ENCODE results near the gene NME7. TPM values are rescaled to one million over a fixed set of nuclear protein-coding genes. Genes with fewer than 3 reads are reported as not detected.
A peak's percentile ranks its signal among the peaks of the same experiment; 100 is the strongest.

NME7 gene
- total and polyA plus RNA-seq, 7 donors: 4.4 to 39.9 (median 20.1) TPM

GRCh38 chr1:169091480-169091941 lies 276.1 kb downstream of the NME7 start:
- H3K4me3 ChIP-seq: no peak overlapping the region
- DNase-seq: no peak
- no peaks in the 10 kb centered on the region for H3K27me3 ChIP-seq
- WGBS, 2 donors: 90 to 93% methylated on average over 4 of the region's 4 CpGs
- H3K36me3 ChIP-seq: no peaks in the 10 kb centered on the region
- TF ChIP-seq, protein P1, sequence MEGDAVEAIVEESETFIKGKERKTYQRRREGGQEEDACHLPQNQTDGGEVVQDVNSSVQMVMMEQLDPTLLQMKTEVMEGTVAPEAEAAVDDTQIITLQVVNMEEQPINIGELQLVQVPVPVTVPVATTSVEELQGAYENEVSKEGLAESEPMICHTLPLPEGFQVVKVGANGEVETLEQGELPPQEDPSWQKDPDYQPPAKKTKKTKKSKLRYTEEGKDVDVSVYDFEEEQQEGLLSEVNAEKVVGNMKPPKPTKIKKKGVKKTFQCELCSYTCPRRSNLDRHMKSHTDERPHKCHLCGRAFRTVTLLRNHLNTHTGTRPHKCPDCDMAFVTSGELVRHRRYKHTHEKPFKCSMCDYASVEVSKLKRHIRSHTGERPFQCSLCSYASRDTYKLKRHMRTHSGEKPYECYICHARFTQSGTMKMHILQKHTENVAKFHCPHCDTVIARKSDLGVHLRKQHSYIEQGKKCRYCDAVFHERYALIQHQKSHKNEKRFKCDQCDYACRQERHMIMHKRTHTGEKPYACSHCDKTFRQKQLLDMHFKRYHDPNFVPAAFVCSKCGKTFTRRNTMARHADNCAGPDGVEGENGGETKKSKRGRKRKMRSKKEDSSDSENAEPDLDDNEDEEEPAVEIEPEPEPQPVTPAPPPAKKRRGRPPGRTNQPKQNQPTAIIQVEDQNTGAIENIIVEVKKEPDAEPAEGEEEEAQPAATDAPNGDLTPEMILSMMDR (IDR thresholded peaks at IDR 0.05): no peak
- TF ChIP-seq POLR2A (IDR thresholded peaks at IDR 0.05) (no peak), EP300 (IDR thresholded peaks at IDR 0.05) (no peak), POLR2AphosphoS5 (IDR thresholded peaks at IDR 0.05) (no peak)
- intact Hi-C loops (cut with DNase I): no loop called here
- no peak overlapping the region for H3K27ac ChIP-seq
- no peaks in the 10 kb centered on the region for H3K9me3 ChIP-seq
- peaks cover 0 to 22% (median 19%) of the 10 kb centered on the region in 4 donors for H3K4me1 ChIP-seq

- Histone ChIP-seq H3K36me3 (no peaks in the 10 kb centered on the region), H3K9me3 (no peaks in the 10 kb centered on the region), H3K4me3 (no peak overlapping the region), H3K27ac (no peak overlapping the region), H3K27me3 (no peaks in the 10 kb centered on the region), H3K4me1 (peaks cover 0 to 23% (median 20%) of the 10 kb centered on the region in 4 donors)
- 84 to 88% methylated on average over 4 of the region's 4 CpGs for WGBS, 2 donors
- no peak for TF ChIP-seq EP300 (IDR thresholded peaks at IDR 0.05)
- TF ChIP-seq POLR2A (IDR thresholded peaks at IDR 0.05): no peak
- TF ChIP-seq POLR2AphosphoS5 (IDR thresholded peaks at IDR 0.05): no peak
- TF ChIP-seq, protein P1 (IDR thresholded peaks at IDR 0.05): no peak
- intact Hi-C loops (cut with DNase I): no loop called here
- DNase-seq: no peak
Measured at GRCh38 chr1:169090900-169091311, 276.7 kb downstream of the NME7 start.

DNA sequence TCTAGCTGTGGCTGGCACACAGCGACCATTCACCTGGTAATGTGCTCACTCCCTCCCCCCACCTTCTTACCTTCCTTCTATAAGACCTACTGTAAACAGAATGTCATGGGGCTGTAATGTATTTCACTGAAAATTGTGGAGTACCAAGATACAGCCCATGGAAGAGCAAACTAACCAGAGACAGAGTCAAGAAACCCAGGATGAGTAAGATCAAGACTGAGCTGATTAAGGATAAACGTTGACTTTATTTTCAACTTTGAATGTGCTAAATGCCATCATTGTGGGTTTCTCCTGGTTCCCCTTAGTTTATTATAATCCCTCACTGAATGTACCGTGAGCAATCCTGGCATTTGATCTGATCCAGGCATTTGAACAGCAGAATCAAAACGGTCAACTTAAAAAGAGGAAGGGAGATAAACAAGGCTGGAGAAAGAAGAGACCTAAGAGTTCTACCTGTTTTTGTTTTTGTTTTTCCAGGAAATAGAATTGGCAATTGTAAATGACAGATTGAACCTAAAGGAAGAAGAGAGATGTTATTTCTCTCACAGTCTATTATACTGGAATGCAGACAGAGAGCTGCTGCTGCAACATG lies 277.2 kb downstream of the NME7 start:
- intact Hi-C loops (cut with DNase I): no loop called here
- Histone ChIP-seq H3K4me1 (peaks cover 0 to 23% (median 20%) of the 10 kb centered on the region in 4 donors), H3K27me3 (no peaks in the 10 kb centered on the region), H3K9me3 (no peaks in the 10 kb centered on the region), H3K4me3 (no peak overlapping the region), H3K36me3 (no peaks in the 10 kb centered on the region), H3K27ac (no peak overlapping the region)
- DNase-seq: no peak
- no peak for TF ChIP-seq POLR2AphosphoS5 (IDR thresholded peaks at IDR 0.05)
- TF ChIP-seq, protein P1 (IDR thresholded peaks at IDR 0.05): no peak
- no peak for TF ChIP-seq POLR2A (IDR thresholded peaks at IDR 0.05)
- no peak for TF ChIP-seq EP300 (IDR thresholded peaks at IDR 0.05)
- WGBS, 2 donors: 66 to 76% methylated on average over 4 of the region's 4 CpGs

- H3K9me3 ChIP-seq: no peaks in the 10 kb centered on the region
- peaks cover 0 to 23% (median 20%) of the 10 kb centered on the region in 4 donors for H3K4me1 ChIP-seq
- WGBS, 2 donors: 85 to 91% methylated on average over 2 of the region's 2 CpGs
- no peak for TF ChIP-seq POLR2AphosphoS5 (IDR thresholded peaks at IDR 0.05)
- TF ChIP-seq, protein P1 (IDR thresholded peaks at IDR 0.05): no peak
- no peak for TF ChIP-seq POLR2A (IDR thresholded peaks at IDR 0.05)
- TF ChIP-seq EP300 (IDR thresholded peaks at IDR 0.05): no peak
- no peak overlapping the region for H3K4me3 ChIP-seq
- intact Hi-C loops (cut with DNase I): no loop called here
- H3K36me3 ChIP-seq: no peaks in the 10 kb centered on the region
- H3K27me3 ChIP-seq: no peaks in the 10 kb centered on the region
- no peak overlapping the region for H3K27ac ChIP-seq
- no peak for DNase-seq
Measured at GRCh38 chr1:169089776-169090175, 277.8 kb downstream of the NME7 start.

- DNase-seq: no peak
- WGBS, 2 donors: 92 to 94% methylated on average over 4 of the region's 4 CpGs
- no peaks in the 10 kb centered on the region for H3K9me3 ChIP-seq
- intact Hi-C loops (cut with DNase I): no loop called here
- TF ChIP-seq POLR2AphosphoS5 (IDR thresholded peaks at IDR 0.05): no peak
- TF ChIP-seq POLR2A (IDR thresholded peaks at IDR 0.05): no peak
- TF ChIP-seq, protein P1 (IDR thresholded peaks at IDR 0.05): no peak
- no peak for TF ChIP-seq EP300 (IDR thresholded peaks at IDR 0.05)
- peaks cover 0 to 23% (median 20%) of the 10 kb centered on the region in 4 donors for H3K4me1 ChIP-seq
- H3K27me3 ChIP-seq: no peaks in the 10 kb centered on the region
- no peaks in the 10 kb centered on the region for H3K36me3 ChIP-seq
- peak overlapping the region in 1 of 4 donors; percentile 60 for H3K27ac ChIP-seq
- H3K4me3 ChIP-seq: no peak overlapping the region
Measured at GRCh38 chr1:169087876-169088275, 279.7 kb downstream of the NME7 start.

Measured in sigmoid colon (tissue), 7 donors.